ENCODE results near the gene EPS8L1.

Gene EPS8L1

GRCh38 chr19:55106591-55106990, 30.9 kb downstream of the EPS8L1 start:
- no peak for TF ChIP-seq MAX (IDR thresholded peaks at IDR 0.05)

GRCh38 chr19:55109527-55110291, 34.0 kb downstream of the EPS8L1 start:
- no peak for TF ChIP-seq EP300 (IDR thresholded peaks at IDR 0.05; ENCODE audit: borderline replicate concordance)
- TF ChIP-seq FOXM1 (IDR thresholded peaks at IDR 0.05; ENCODE audit: borderline replicate concordance, low read depth) = no peak
- no peak for TF ChIP-seq TAF1 (IDR thresholded peaks at IDR 0.05; ENCODE audit: low read depth)
- TF ChIP-seq MAX (IDR thresholded peaks at IDR 0.05) = no peak

GRCh38 chr19:55111238-55111831, 35.7 kb downstream of the EPS8L1 start:
- TF ChIP-seq TEAD4 (IDR thresholded peaks at IDR 0.05) (no peak), CEBPB (IDR thresholded peaks at IDR 0.05) (no peak)

GRCh38 chr19:55112246-55112776, 36.6 kb downstream of the EPS8L1 start:
- no peak for TF ChIP-seq NFIC (IDR thresholded peaks at IDR 0.05)
- TF ChIP-seq ZBTB7A (IDR thresholded peaks at IDR 0.05; ENCODE audit: low read depth) = no peak
- TF ChIP-seq CREB1 (IDR thresholded peaks at IDR 0.05; ENCODE audit: low read depth) = no peak
- no peak for TF ChIP-seq EGR1 (IDR thresholded peaks at IDR 0.05)
- no peak for TF ChIP-seq TAF1 (IDR thresholded peaks at IDR 0.05; ENCODE audit: low read depth)
- TF ChIP-seq EP300 (IDR thresholded peaks at IDR 0.05; ENCODE audit: borderline replicate concordance) = no peak
- TF ChIP-seq TCF12 (IDR thresholded peaks at IDR 0.05; ENCODE audit: low read depth) = no peak
- TF ChIP-seq FOXM1 (IDR thresholded peaks at IDR 0.05; ENCODE audit: borderline replicate concordance, low read depth) = no peak
- TF ChIP-seq REST (IDR thresholded peaks at IDR 0.05; ENCODE audit: low read depth) = no peak
- TF ChIP-seq RAD21 (IDR thresholded peaks at IDR 0.05; ENCODE audit: low read depth) = no peak
- no peak for TF ChIP-seq USF1 (IDR thresholded peaks at IDR 0.05)

GRCh38 chr19:55112777-55113569, 37.3 kb downstream of the EPS8L1 start:
- TF ChIP-seq YY1 (IDR thresholded peaks at IDR 0.05; ENCODE audit: low read depth) = no peak

GRCh38 chr19:55113570-55114039, 37.9 kb downstream of the EPS8L1 start:
- no peak for TF ChIP-seq FOXM1 (IDR thresholded peaks at IDR 0.05; ENCODE audit: borderline replicate concordance, low read depth)
- peak; percentile 67 for TF ChIP-seq USF1 (IDR thresholded peaks at IDR 0.05)
- TF ChIP-seq MAX (IDR thresholded peaks at IDR 0.05) = peak; percentile 92
- TF ChIP-seq TEAD4 (IDR thresholded peaks at IDR 0.05) = 0 out of 2 replicates have a peak, but pooled peaks have one; percentile 20

GRCh38 chr19:55114566-55115145, 39.0 kb downstream of the EPS8L1 start:
- TF ChIP-seq TCF12 (IDR thresholded peaks at IDR 0.05; ENCODE audit: low read depth) (no peak), NFIC (IDR thresholded peaks at IDR 0.05) (no peak), MAX (IDR thresholded peaks at IDR 0.05) (no peak)

All from Ishikawa (cell line).